ENCODE data around the gene GAL3ST2.
"Not testable (repeated sequence)": the region's sequence is repeated elsewhere in the genome, so short reads cannot be mapped to it uniquely, and the experiment has no call there.

GAL3ST2 gene

DNA sequence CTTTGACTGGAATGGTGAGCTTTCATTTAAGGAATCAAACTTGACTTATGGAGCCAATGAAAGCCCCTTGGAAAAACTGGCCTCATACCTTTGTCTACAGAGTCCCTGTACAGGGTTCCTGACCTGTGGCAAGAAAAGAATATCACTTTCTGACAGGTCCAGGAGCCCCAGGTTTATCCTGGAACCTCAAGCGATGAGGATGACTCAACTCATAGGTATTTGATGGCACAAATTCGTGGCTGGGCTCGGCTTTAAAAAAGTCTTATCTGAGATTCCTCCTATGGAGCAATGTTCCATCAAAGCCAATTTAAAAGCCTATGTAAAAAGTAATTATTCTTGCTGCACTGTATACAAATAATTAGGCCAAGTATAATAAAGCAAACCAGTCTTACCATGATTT lies 14.8 kb downstream of the GAL3ST2 start:
- in situ Hi-C loops (cut with MboI; ENCODE audit: low sequenced_read_pairs): not testable (repeated sequence)

DNA sequence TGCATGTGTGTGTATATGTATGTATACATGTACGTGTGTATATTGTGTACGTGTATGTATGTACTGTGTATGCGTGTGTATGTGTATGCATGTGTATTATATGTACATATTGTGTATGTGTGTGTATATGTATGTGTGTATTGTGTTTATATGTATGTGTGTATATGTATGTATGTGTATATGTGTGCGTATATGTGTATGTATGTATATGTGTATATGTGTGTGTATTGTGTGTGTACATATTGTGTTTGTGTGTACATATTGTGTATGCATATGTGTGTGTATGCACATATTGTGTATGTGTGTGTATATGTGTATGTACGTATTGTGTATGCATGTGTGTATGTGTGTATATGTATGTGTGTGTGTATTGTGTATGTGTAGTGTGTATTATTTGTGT lies 16.8 kb downstream of the GAL3ST2 start:
- in situ Hi-C loops (cut with MboI; ENCODE audit: low sequenced_read_pairs): no loop called here

DNA sequence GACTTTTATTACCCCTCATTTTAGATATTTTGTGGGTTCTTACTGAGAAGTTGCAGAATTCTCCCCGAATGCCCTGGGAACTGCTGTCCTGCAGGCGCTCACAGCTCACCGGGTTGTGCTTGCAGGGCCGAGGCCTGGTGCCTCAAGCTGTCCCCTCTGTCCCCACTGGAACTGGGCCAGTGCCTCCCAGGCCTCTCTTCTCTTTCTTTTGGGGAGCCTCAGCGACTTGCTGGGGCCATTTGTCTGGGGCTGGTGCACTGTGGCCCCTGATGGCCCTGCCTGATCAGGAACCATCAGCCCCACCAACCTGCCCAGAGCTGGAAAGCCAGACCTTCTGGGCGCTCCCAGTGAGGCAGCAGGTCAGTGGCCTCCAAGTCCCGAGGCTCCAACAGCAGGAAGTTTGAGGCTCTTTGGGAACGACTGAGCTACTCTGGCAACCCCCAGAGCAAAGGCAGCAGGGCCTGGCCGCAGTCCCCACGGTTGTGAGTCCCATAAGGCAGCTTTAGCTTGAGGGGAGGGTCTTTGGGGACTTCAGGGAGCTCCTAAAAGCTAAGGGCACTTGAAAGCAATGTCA lies 17.7 kb downstream of the GAL3ST2 start:
- in situ Hi-C loops (cut with MboI; ENCODE audit: low sequenced_read_pairs): no loop called here

DNA sequence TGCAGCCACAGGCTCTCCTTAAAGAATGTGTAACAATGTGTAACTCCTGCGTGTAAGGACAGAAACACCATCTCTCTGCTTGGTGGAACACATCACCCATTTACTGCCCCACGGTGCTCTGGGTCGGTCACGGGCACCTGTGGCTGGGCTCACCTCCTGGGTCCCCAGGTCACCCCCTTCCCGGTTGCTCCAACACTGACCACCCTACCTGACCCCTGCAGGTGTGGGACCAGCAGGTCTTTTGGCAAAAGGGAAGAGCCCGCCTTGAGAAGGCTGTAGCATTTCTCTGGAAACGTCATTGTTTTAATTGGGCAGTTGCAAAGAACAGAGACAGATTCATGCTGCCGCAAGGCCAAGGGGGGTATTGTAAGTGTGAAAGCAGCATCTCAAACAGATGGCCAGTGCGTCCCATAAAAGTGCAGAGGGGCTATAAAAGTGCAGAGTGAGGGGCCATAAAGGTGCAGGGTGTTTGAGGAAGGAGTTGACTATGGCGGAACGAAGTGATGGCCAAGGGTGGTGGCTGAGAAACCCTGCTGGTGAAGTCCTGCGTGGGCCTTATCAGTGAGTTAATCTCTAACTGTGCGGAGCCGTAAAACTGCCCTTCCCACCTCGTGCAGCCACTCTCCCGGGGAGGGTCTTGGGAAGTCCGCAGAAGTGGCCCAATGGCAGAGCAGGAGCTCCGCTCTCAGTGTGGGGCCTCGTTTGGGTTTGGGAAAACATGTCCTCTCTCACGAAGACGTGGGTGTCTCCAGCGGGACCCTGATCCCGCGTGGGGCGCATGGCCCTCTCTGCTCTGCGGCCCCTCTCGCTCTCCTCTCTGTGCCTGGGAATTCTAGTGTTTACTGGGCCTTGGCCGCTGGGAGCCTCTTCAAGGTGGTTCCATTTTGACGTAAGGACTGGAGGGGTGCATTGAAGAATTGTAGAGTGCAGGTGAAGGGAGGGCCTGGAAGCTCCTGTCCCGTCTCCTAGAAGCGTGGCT lies 18.7 kb downstream of the GAL3ST2 start:
- in situ Hi-C loops (cut with MboI; ENCODE audit: low sequenced_read_pairs): no loop called here

DNA sequence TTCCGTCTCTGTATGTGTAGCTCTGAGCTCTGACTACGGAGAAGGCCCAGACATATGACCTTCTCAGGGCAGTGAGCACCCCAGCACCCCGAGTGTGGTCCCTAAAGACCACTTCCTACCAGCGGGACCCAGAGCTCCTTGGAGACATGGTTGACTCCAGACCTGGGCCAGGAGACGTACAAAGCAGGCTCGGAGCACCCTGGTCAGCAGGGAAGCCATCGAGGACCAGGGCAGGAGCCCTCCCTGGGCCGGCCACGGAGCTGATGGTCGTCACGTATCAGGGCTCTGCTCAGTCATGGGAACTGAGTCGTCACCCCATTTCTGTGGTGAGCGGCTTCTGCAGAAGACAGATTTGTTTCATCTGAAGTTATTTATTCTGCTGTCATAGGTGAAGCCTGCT lies 19.6 kb downstream of the GAL3ST2 start:
- in situ Hi-C loops (cut with MboI; ENCODE audit: low sequenced_read_pairs): no loop called here

DNA sequence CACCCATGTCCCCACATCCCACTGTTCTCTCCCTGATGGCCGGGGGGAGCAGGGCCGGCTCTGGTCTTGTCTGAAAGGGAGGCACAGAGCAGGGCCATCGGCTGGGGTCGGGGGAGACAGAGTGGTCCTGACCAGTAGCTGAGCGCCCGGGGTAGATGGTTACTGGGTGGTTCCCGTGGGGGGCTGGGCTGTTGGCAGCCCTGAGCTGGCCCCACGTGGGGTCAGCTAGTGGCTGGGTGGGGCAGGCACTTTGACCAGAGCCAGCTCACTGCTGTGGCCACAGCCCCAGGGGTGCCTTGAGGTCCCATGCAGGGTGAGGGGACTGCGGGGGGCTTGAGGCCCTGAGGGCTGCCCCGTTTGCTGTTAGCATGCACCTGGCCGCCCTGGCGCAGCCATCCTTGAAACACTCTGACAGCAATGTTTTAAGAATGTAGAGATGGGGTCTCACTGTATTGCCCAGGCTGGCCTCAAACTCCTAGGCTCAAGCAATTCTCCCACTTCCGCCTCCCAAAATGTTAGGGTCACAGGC lies 20.1 kb downstream of the GAL3ST2 start:
- in situ Hi-C loops (cut with MboI; ENCODE audit: low sequenced_read_pairs): no loop called here

DNA sequence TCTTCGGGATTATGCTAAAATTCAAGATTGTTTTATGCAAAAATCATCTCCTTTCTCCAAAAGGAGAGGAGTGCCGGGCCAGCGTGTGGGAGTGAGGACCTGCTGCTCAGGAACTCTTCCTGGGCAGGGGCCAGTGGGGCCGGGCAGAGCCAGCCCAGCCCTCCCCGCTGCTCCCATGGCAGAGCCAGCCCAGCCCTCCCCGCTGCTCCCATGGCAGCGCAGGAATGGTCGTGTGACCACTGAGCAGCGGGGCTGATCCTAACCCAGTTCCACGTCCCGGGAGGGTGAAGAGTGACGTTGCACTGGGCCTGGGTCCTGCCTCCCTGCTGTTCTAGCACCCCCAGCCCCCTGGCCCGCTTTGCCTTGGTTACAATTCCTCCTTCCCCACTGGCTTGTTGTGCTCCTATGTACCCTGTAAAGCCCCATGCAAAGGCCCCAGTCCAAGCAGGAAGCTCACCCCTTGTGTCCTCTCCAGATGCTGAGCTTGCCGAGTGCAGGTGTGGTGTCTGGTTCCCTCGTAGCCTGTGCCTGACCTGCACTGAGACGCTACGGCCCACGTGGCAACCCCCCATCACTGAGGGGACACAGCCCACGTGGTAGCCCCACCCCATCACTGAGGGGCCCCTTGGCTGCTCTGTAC lies 20.9 kb downstream of the GAL3ST2 start:
- in situ Hi-C loops (cut with MboI; ENCODE audit: low sequenced_read_pairs): no loop called here

DNA sequence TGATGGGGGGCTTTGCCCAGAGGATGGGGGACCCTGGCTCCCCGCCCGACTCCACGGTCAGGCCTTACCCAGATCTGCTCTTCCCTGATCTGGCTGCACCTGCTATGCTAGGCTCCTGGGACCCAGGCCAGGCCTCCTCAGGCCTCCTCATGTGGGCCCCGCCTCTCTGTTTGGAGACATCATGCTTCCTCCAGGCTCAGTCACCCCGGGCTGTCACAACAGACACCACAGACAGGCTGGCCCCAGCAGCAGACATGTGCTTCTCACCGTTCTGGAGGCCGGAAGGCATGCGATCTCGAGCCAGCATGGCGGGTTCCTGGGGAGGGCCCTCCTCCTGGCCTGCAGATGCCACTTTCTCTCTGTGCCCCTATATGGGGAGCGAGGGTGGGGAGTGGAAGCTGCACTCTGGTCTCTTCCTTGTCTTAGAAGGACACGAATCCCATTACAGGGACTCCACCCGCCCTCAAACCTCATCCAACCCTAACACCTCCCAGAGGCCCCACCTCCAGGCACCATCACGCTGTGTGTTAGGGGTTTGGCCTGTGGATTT lies 21.5 kb downstream of the GAL3ST2 start:
- in situ Hi-C loops (cut with MboI; ENCODE audit: low sequenced_read_pairs): no loop called here

DNA sequence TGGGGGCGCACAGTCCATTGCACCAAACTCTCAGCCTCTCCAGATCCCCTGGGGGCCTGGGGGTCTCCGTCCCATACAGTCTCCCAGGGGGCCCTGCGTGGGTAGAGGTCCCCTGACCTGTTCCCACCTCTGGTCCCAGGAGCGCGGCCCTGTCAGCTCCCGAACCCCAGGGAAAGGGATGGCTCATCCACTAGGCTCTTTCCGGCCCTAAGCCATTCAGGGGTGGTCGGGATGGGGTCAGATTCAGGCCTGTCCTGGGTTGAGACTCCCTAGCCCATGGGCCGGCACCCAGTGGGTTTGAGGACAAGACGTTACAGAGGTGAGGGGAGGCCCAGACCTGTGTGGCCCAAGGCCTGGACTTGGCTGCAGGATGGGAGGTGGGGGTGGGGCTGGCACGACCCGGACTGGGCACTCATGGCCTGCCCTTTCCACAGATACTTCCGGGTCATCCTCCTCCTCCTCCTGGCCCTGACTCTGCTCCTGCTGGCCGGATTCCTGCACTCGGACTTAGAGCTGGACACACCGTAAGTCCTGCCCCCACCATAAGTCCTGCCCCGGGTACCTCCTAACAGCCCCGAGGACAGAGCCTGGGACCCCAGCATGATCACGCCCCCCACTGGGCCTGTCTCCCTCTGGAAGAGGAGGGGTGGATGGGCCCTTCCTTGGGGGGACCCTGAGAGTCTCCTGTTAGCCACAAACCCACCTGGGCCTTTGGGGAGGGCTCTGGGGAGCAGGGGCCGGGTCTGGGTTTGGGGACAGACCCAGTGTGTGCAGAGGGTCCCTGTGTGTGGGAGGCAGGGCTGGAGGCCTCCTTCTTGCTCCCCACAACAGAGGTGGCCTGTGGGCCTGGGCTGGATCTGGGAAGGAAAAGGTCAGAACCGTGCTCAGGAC lies 22.3 kb downstream of the GAL3ST2 start:
- in situ Hi-C loops (cut with MboI; ENCODE audit: low sequenced_read_pairs): no loop called here

DNA sequence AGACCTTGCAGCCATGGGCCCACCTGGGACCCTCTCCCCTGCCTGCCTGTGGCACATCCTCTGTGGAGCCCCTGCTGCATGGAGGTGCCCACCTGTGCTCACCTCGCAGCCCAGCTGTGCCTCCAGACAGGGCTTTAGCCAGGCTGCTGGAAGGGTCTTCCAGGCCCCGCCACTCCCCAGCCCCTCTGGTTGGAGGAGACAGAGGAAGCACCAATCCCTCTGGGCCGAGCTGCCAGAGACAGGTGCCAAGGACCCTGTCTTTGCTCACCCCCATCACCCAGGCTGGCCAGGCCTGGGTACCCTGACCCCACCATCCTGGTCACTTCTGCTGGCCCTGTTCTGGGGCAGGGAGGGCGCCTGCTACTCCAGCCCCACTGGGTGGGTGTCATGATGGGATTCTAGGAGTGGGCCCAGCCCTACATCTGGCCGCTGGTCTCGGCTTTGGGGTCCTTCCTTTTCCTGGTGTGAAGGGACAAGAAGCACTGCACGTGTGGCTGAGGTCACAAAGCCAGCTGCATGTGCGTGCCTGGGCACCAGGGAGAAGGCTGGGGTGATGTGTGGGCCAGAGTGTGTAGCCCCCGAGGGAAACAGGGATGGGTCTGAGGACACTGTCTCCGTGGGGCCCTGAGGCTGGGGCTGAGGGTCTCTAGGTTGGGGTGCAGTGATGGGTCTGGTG lies 23.0 kb downstream of the GAL3ST2 start:
- in situ Hi-C loops (cut with MboI; ENCODE audit: low sequenced_read_pairs): no loop called here

DNA sequence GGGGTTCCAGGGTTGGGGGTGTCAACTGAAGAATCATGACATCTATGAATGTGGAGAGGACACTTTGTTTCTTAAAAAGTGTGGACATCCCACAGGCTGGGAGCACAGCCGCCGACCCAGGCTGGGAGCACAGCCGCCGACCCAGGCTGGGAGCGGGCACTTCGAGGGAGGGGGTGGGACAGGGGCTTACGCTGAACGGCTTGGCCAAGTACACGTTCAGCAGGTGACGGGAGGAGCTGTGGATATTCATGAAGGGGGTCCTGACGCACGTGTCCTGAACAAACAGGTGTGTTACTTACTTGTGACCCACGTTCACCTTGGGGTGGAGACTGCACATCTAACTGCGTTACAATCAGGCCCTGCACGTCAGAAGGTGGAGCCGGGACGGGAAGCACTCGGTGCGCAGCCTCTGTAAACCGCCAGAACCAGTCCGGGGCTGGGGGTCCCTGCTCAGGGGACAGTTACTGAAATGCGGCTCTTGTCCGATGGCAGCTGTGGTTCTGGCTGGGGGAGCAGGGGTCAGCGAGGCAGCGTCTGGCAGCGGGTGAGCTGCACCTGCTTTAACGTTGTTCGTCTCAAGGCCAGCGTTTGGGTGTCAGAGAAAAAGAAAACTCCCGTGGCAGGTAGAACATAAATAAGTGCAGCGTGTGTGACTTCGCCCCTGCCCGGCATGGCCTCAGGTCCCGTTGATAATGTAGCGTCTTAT lies 23.7 kb downstream of the GAL3ST2 start:
- in situ Hi-C loops (cut with MboI; ENCODE audit: low sequenced_read_pairs): not testable (repeated sequence)

DNA sequence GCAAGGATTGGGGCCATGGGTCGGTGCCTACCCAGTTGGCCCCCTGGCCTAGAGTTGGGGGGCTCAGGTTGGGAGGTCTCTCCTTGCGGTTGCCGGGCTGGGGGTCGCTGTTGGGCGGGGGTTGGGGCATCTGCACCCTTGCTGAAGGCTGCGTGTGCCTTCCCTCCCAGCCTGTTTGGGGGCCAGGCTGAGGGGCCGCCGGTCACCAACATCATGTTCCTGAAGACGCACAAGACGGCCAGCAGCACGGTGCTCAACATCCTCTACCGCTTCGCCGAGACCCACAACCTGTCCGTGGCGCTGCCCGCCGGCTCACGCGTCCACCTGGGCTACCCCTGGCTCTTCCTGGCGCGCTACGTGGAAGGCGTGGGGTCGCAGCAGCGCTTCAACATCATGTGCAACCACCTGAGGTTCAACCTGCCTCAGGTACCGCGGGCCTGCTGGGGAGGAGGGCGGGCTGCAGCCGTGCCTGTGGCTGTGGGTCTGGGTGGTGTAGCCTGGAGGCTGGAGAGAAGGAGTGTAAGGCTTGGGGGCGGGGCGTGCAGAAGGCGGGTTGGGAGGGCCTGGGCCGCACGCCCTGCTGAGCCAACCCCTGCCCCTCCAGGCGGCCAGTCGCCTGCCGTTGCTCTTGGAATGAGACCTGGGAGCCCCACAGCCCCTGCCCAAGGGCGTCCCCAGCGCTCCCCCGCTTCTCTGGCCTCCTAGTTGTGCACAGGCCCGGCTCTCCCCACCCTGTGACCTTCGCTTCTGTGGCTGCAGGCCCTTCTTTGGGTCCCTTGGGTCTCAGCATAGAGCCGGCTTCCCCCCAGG lies 25.2 kb downstream of the GAL3ST2 start:
- in situ Hi-C loops (cut with MboI; ENCODE audit: low sequenced_read_pairs): no loop called here

DNA sequence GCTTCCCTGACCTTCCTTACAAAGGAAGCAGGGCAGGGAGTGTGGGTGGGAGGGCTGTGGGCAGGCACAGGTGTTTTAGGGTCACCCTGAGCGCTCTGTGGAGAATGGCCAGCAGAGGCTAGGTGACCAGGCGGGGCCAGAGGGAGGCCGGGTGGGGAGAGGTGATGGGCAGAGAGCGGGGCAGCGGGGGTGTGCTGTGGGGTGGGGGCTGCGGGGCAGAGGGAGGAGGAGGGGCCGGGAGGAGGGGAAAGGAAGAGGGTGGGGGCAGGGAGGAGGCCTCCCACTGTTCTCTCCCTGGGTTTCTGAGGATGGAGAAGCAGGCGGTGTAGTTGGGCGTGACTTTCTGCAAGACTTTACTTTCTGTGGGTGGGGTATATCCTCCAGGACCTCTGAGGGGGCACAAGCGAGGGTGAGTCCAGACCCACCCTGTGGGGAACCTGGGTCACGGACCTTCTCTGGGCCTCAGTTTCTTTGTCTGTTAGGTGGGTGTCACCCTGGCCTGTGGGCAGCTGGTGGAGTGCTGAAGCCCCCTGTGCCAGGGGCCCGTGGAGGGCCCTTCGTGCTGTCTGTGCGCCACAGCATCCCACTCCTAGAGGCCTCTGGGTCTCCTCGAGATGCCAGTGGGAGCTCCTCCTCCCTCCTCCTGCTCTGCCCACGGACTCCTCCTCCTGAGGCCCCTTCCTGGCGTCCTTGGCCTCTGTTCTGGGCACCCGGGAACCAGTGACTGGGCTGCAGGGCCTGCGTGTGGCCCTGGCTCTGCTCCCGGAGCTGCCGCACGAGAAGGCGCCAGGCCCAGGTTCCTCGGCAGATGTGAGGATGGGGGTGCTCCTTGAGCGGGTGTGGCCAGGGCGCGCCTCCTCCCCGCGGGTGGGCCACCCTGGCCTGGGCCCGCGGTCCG lies 26.0 kb downstream of the GAL3ST2 start:
- in situ Hi-C loops (cut with MboI; ENCODE audit: low sequenced_read_pairs): no loop called here

DNA sequence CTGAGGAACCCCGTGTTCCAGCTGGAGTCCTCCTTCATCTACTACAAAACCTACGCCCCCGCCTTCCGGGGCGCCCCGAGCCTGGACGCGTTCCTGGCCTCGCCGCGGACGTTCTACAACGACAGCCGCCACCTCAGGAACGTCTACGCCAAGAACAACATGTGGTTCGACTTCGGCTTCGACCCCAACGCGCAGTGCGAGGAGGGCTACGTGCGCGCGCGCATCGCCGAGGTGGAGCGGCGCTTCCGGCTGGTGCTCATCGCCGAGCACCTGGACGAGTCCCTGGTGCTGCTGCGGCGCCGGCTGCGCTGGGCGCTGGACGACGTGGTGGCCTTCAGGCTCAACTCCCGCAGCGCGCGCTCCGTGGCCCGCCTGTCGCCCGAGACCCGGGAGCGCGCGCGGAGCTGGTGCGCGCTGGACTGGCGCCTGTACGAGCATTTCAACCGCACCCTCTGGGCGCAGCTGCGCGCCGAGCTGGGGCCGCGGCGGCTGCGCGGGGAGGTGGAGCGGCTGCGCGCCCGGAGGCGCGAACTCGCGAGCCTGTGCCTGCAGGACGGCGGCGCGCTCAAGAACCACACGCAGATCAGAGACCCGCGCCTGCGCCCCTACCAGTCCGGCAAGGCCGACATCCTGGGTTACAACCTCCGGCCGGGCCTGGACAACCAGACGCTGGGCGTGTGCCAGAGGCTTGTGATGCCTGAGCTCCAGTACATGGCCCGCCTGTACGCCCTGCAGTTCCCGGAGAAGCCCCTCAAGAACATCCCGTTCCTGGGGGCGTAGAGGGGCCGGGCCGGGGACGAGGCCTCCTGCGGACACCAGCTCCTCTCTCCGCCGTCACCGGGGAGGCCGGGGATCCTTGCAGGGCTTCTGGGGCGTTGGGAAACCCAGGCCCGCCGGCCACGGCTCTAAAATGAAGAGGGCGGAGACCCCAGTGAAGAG lies 27.0 kb downstream of the GAL3ST2 start:
- in situ Hi-C loops (cut with MboI; ENCODE audit: low sequenced_read_pairs): no loop called here

DNA sequence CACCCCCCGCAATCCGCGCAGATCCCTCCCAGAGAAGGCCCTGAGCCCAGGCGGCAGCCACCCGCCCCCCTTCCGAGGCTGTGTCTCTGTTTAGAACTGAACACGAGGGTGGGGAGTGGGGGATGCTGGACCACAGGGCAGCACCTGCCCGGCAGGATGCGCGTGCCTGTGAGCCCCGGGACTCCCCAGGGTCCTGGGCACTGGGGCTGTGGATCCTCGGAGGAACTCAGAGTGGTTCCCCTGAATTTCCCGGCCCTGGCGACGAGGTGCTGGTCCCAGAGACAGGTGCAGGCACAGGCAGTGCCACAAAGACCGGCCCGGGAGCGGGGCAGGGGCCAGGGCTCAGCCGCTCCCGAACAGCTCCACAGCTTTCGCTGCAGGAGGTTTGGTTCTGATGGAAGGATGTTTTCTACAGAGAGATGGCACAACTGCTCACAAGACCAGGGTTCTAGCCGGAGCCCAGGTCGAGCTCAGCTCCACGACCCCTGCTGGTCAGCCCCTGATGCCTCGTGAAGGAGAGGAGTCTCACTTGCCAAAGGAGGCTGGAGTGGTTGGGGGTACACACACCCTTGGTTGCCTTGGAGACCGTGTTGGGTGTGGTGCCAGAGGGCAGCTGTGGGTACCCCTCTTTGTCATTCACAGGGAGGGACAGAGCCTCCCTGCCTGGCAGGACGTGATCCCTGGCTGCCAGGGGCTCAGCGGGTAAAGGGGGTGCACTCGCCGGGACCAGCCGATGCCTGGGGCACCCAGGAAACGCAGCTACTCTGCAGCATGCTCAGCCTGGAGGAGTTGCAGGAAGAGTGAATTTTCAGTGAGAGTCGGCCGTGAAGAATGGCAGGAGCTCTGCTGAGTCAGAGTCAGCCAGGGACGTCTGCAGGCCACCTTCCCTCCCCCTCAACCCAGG lies 28.0 kb downstream of the GAL3ST2 start:
- in situ Hi-C loops (cut with MboI; ENCODE audit: low sequenced_read_pairs): no loop called here
